Neural cell (in vitro differentiated cells): ENCODE results near the gene DLK1. TPM values are rescaled to one million over a fixed set of nuclear protein-coding genes. Genes with fewer than 3 reads are reported as not detected.

Experiments
- H2AFZ ChIP-seq: fragments of 200-600, 300-800 bp; sonication (generic), shearing (Covaris generic); 2 replicates; pipeline ENCODE4 v1.6.0; 2014; ENCODE audit warnings: low read depth, mild to moderate bottlenecking, antibody characterized with exemption, low read length, moderate library complexity
- H3F3A ChIP-seq: fragments of 200-600 bp; shearing (Covaris generic); 2 replicates; pipeline ENCODE4 v1.6.1; 2016; ENCODE audit warnings: mild to moderate bottlenecking, moderate library complexity, mixed read lengths, antibody characterized with exemption, low read length; ENCODE audit not compliant: insufficient read depth, poor library complexity, severe bottlenecking
- H3K27ac ChIP-seq: fragments of 200-600, 300-800 bp; sonication (generic), shearing (Covaris generic); 2 replicates; pipeline ENCODE4 v1.5.1; 2014; ENCODE audit warnings: mild to moderate bottlenecking, low read length, moderate library complexity
- H3K27me3 ChIP-seq: fragments of 300-800, 200-600 bp; sonication (generic), shearing (Covaris generic); 2 replicates; pipeline ENCODE4 v1.6.0; 2014; ENCODE audit warnings: mild to moderate bottlenecking, low read depth, low read length, moderate library complexity; ENCODE audit not compliant: insufficient read depth
- H3K36me3 ChIP-seq: fragments of 300-800, 200-600 bp; sonication (generic), shearing (Covaris generic); 2 replicates; pipeline ENCODE4 v1.5.1; 2014; ENCODE audit warnings: mild to moderate bottlenecking, antibody characterized with exemption, low read length, moderate library complexity; ENCODE audit not compliant: insufficient read depth
- H3K4me2 ChIP-seq: fragments of 300-800, 200-600 bp; sonication (generic), shearing (Covaris generic); 2 replicates; pipeline ENCODE4 v1.6.0; 2014; ENCODE audit warnings: mild to moderate bottlenecking, low read length
- H3K4me3 ChIP-seq: fragments of 300-800, 200-600 bp; sonication (generic), shearing (Covaris generic); 2 replicates; pipeline ENCODE4 v1.5.1; 2014; ENCODE audit warnings: mild to moderate bottlenecking, low read length, moderate library complexity
- H3K79me2 ChIP-seq: fragments of 200-600 bp; shearing (Covaris generic); replicated peaks from 2 replicates; pipeline ENCODE4 v1.6.0; 2014; ENCODE audit warnings: mild to moderate bottlenecking, low read length, moderate library complexity; ENCODE audit not compliant: insufficient read depth
- H3K9ac ChIP-seq: fragments of 300-800, 200-600 bp; sonication (generic), shearing (Covaris generic); 2 replicates; pipeline ENCODE4 v1.6.1; 2016; ENCODE audit warnings: mild to moderate bottlenecking, low read length, mixed read lengths
- H3K9me2 ChIP-seq: fragments of 200-600 bp; shearing (Covaris generic); 2 replicates; pipeline ENCODE4 v1.6.1; 2016; ENCODE audit warnings: mild to moderate bottlenecking, low read length, mixed read lengths; ENCODE audit not compliant: insufficient read depth
- H3K9me3 ChIP-seq: fragments of 200-600, 300-800 bp; sonication (generic), shearing (Covaris generic); 2 replicates; pipeline ENCODE4 v1.6.1; 2016; ENCODE audit warnings: mild to moderate bottlenecking, mixed run types, low read length, moderate library complexity, mixed read lengths
- H4K20me1 ChIP-seq: fragments of 200-600 bp; shearing (Covaris generic); 2 replicates; pipeline ENCODE4 v1.6.1; 2016; ENCODE audit warnings: mild to moderate bottlenecking, mixed run types; ENCODE audit not compliant: insufficient read depth
- CTCF ChIP-seq: fragments of 450-650 bp; IDR thresholded peaks from 2 replicates; pipeline ENCODE4 v1.5.1; 2014; ENCODE audit warnings: antibody characterized with exemption, mild to moderate bottlenecking, moderate library complexity; ENCODE audit not compliant: poor library complexity, severe bottlenecking
- EP300 ChIP-seq: fragments of 450-650 bp; conservative IDR thresholded peaks from 2 replicates; pipeline ENCODE4 v1.6.1; 2014; ENCODE audit warnings: antibody characterized with exemption, mild to moderate bottlenecking, moderate library complexity; ENCODE audit not compliant: poor library complexity, severe bottlenecking
- EZH2 ChIP-seq: fragments of 200-600, 300-800 bp; shearing (Covaris generic), sonication (generic); IDR thresholded peaks from 2 replicates; pipeline ENCODE4 v1.6.1; 2014; ENCODE audit warnings: antibody characterized with exemption, low read length, borderline replicate concordance, mild to moderate bottlenecking; ENCODE audit not compliant: insufficient read depth, poor library complexity, severe bottlenecking
- MXI1 ChIP-seq: fragments of 450-650 bp; conservative IDR thresholded peaks from 2 replicates; pipeline ENCODE4 v1.6.1; 2014; ENCODE audit warnings: antibody characterized with exemption, mild to moderate bottlenecking; ENCODE audit not compliant: poor library complexity, severe bottlenecking
- POLR2AphosphoS5 ChIP-seq: IDR thresholded peaks from 2 replicates; pipeline ENCODE4 v1.6.1; 2012
- RAD21 ChIP-seq: fragments of 450-650 bp; conservative IDR thresholded peaks from 2 replicates; pipeline ENCODE4 v1.6.1; 2014; ENCODE audit warnings: antibody characterized with exemption, mild to moderate bottlenecking, moderate library complexity
- REST ChIP-seq: IDR thresholded peaks from 2 replicates; pipeline ENCODE4 v1.6.1; 2012; ENCODE audit warnings: borderline replicate concordance
- SMC3 ChIP-seq: fragments of 450-650 bp; conservative IDR thresholded peaks from 2 replicates; pipeline ENCODE4 v1.6.1; 2014; ENCODE audit warnings: antibody characterized with exemption, mild to moderate bottlenecking, moderate library complexity; ENCODE audit not compliant: poor library complexity
- TAF1 ChIP-seq: IDR thresholded peaks from 2 replicates; pipeline ENCODE4 v1.6.1; 2012; ENCODE audit warnings: low read depth
- polyA plus RNA-seq: library from polyadenylated mRNA; depleted of rRNA; stranded (reverse); fragments of >200 nt; gene quantifications from 2 replicates; pipeline ENCODE4 v1.2.3, GENCODE V29; 2014

DLK1 gene
- polyA plus RNA-seq, 1 donor from 2014 or later: 6.8 TPM

- H3K79me2 ChIP-seq: no peaks in the 10 kb centered on the region
- TF ChIP-seq EP300: no peak
- no peak for TF ChIP-seq RAD21
- TF ChIP-seq REST: no peak
- no peak for TF ChIP-seq POLR2AphosphoS5
- no peak for TF ChIP-seq SMC3
- TF ChIP-seq EZH2: no peak
- TF ChIP-seq MXI1: no peak
- no peak for TF ChIP-seq CTCF
- TF ChIP-seq TAF1: no peak
- H3K27ac ChIP-seq: no peak overlapping the region
- H3K4me2 ChIP-seq: no peak overlapping the region
- no peaks in the 10 kb centered on the region for H3K9me2 ChIP-seq
- H3K4me3 ChIP-seq: no peak overlapping the region
- H3K9ac ChIP-seq: no peak overlapping the region
- H3K9me3 ChIP-seq: no peaks in the 10 kb centered on the region
- no peaks in the 10 kb centered on the region for H4K20me1 ChIP-seq
- no peaks in the 10 kb centered on the region for H3F3A ChIP-seq
- no peak overlapping the region for H2AFZ ChIP-seq
- no peaks in the 10 kb centered on the region for H3K27me3 ChIP-seq
- H3K36me3 ChIP-seq: no peaks in the 10 kb centered on the region
These were observed 53.6 kb downstream of the DLK1 start for GRCh38 chr14:100780246-100780645.

- H3K27me3 ChIP-seq: no peaks in the 10 kb centered on the region
- TF ChIP-seq REST: no peak
- TF ChIP-seq MXI1: no peak
- no peak for TF ChIP-seq EP300
- no peak for TF ChIP-seq CTCF
- no peak for TF ChIP-seq SMC3
- no peak for TF ChIP-seq RAD21
- TF ChIP-seq POLR2AphosphoS5: no peak
- H3K4me2 ChIP-seq: no peak overlapping the region
- H3K36me3 ChIP-seq: no peaks in the 10 kb centered on the region
- no peaks in the 10 kb centered on the region for H3K79me2 ChIP-seq
- H3K9me3 ChIP-seq: no peaks in the 10 kb centered on the region
- H3K9ac ChIP-seq: no peak overlapping the region
- H4K20me1 ChIP-seq: no peaks in the 10 kb centered on the region
- H3K4me3 ChIP-seq: no peak overlapping the region
- no peak overlapping the region for H2AFZ ChIP-seq
- H3F3A ChIP-seq: no peaks in the 10 kb centered on the region
- H3K9me2 ChIP-seq: no peaks in the 10 kb centered on the region
- no peak overlapping the region for H3K27ac ChIP-seq
These were observed 54.1 kb downstream of the DLK1 start for GRCh38 chr14:100780646-100781355.
